ENCODE measurements around the gene MLPH. TPM values are rescaled to one million over a fixed set of nuclear protein-coding genes. Genes with fewer than 3 reads are reported as not detected.

MLPH gene
- total RNA-seq, 1 donor from 2014 or later: 55.0 TPM

- ATAC-seq (no peak), DNase-seq (ENCODE audit: low spot score) (no peak)
Measured at GRCh38 chr2:237497009-237497837, 10.2 kb downstream of the MLPH start.

- ATAC-seq: no peak
- no peak for DNase-seq (ENCODE audit: low spot score)
Measured at GRCh38 chr2:237497838-237498186, 10.8 kb downstream of the MLPH start.

GRCh38 chr2:237498341-237498740, 11.3 kb downstream of the MLPH start:
- ATAC-seq (no peak), DNase-seq (ENCODE audit: low spot score) (no peak)

GRCh38 chr2:237500681-237501424, 13.8 kb downstream of the MLPH start:
- no peak for ATAC-seq

GRCh38 chr2:237501892-237502513, 15.0 kb downstream of the MLPH start:
- ATAC-seq (peak; percentile 59), DNase-seq (ENCODE audit: low spot score) (peak; percentile 40)

More at GRCh38 chr2:237500681-237501424, 13.8 kb downstream of the MLPH start:
- DNase-seq (ENCODE audit: low spot score): peak; percentile 44

- DNase-seq (ENCODE audit: low spot score): no peak
- no peak for ATAC-seq
Measured at GRCh38 chr2:237503201-237503600, 16.1 kb downstream of the MLPH start.

- no peak for ATAC-seq
- DNase-seq (ENCODE audit: low spot score): no peak
Measured at GRCh38 chr2:237505188-237505939, 18.3 kb downstream of the MLPH start.

GRCh38 chr2:237507512-237507911, 20.5 kb downstream of the MLPH start:
- DNase-seq (ENCODE audit: low spot score) (no peak), ATAC-seq (no peak)

GRCh38 chr2:237508361-237508760, 21.3 kb downstream of the MLPH start:
- DNase-seq (ENCODE audit: low spot score): no peak
- no peak for ATAC-seq

GRCh38 chr2:237509151-237509550, 22.1 kb downstream of the MLPH start:
- ATAC-seq (peak; percentile 6), DNase-seq (ENCODE audit: low spot score) (no peak)

- ATAC-seq (peak; percentile 15), DNase-seq (ENCODE audit: low spot score) (no peak)
Measured at GRCh38 chr2:237509905-237510304, 22.9 kb downstream of the MLPH start.

- ATAC-seq (no peak), DNase-seq (ENCODE audit: low spot score) (no peak)
Measured at GRCh38 chr2:237510502-237511217, 23.6 kb downstream of the MLPH start.

GRCh38 chr2:237511433-237511832, 24.4 kb downstream of the MLPH start:
- ATAC-seq: no peak
- no peak for DNase-seq (ENCODE audit: low spot score)

GRCh38 chr2:237511885-237512405, 24.9 kb downstream of the MLPH start:
- DNase-seq (ENCODE audit: low spot score) (no peak), ATAC-seq (no peak)

GRCh38 chr2:237512774-237513466, 25.9 kb downstream of the MLPH start:
- DNase-seq (ENCODE audit: low spot score) (peak; percentile 85), ATAC-seq (peak; percentile 80)

GRCh38 chr2:237513693-237514092, 26.6 kb downstream of the MLPH start:
- peak; percentile 56 for ATAC-seq
- peak; percentile 64 for DNase-seq (ENCODE audit: low spot score)

GRCh38 chr2:237514474-237515130, 27.6 kb downstream of the MLPH start:
- peak; percentile 35 for ATAC-seq
- DNase-seq (ENCODE audit: low spot score): no peak

GRCh38 chr2:237515166-237515565, 28.1 kb downstream of the MLPH start:
- DNase-seq (ENCODE audit: low spot score): no peak
- ATAC-seq: no peak
